HepG2 (cell line): ENCODE results near the gene BCAS3. TPM values are rescaled to one million over a fixed set of nuclear protein-coding genes. Genes with fewer than 3 reads are reported as not detected.
A peak's percentile ranks its signal among the peaks of the same experiment; 100 is the strongest.

ENCODE experiments used
- ATF7-NPFF ChIP-seq: sonication (generic); formaldehyde crosslinking; IDR thresholded peaks from 2 replicates; pipeline ENCODE4 v1.8.1; 2023; ENCODE audit warnings: mild to moderate bottlenecking, low read depth, missing genetic modification reagents, moderate library complexity
- CREB1 ChIP-seq, 2 experiments: fragments of 450-650 bp in 1 of 2; IDR thresholded peaks; 2 replicates each; pipeline ENCODE4 v1.6.1; 2016 to 2017; ENCODE audit warnings: control low read depth in 1 of 2, mild to moderate bottlenecking in 1 of 2, missing compliant biosample characterization in 1 of 2, missing genetic modification characterization in 1 of 2
- FOXA1 ChIP-seq, 2 experiments: fragments of 450-650 bp in 1 of 2; sonication (generic) in 1 of 2; formaldehyde crosslinking in 1 of 2; IDR thresholded peaks; 2 replicates each; pipeline versions ENCODE4 v1.4.0 to v1.6.1; 2016 to 2020; ENCODE audit warnings: missing genetic modification reagents in 1 of 2
- GZF1 ChIP-seq: sonication (generic); formaldehyde crosslinking; IDR thresholded peaks from 2 replicates; pipeline ENCODE4 v1.5.1; 2020; ENCODE audit warnings: mild to moderate bottlenecking, missing genetic modification reagents
- HOXA5 ChIP-seq: sonication (generic); formaldehyde crosslinking; IDR thresholded peaks from 2 replicates; pipeline ENCODE4 v1.4.0; 2020; ENCODE audit warnings: missing genetic modification reagents
- ZBTB3 ChIP-seq: sonication (generic); formaldehyde crosslinking; IDR thresholded peaks from 2 replicates; pipeline ENCODE4 v1.4.0; 2020; ENCODE audit warnings: low read depth, mild to moderate bottlenecking, moderate library complexity, missing genetic modification reagents, borderline replicate concordance
- ZFP36 ChIP-seq: fragments of 150-350 bp; IDR thresholded peaks from 2 replicates; pipeline ENCODE4 v1.6.1; 2018; ENCODE audit warnings: borderline replicate concordance, low read length, low read depth; ENCODE audit not compliant: partially characterized antibody
- ZKSCAN5 ChIP-seq: sonication (generic); formaldehyde crosslinking; IDR thresholded peaks from 2 replicates; pipeline ENCODE4 v1.5.1; 2020; ENCODE audit warnings: mild to moderate bottlenecking, missing genetic modification reagents
- ZNF10 ChIP-seq: sonication (generic); formaldehyde crosslinking; IDR thresholded peaks from 2 replicates; pipeline ENCODE4 v1.4.0; 2020; ENCODE audit warnings: mild to moderate bottlenecking, low read depth, missing genetic modification reagents, borderline replicate concordance
- ZNF34 ChIP-seq: sonication (generic); formaldehyde crosslinking; IDR thresholded peaks from 2 replicates; pipeline ENCODE4 v1.4.0; 2020; ENCODE audit warnings: mild to moderate bottlenecking, missing genetic modification reagents, borderline replicate concordance
- polyA plus RNA-seq, 8 experiments: library from polyadenylated mRNA; depleted of rRNA in 3 of 8; stranded (reverse) in 7 of 8; unstranded in 1 of 8; fragments of >200 nt; fragmentation: Illumina TruSeq in 4 of 8; extraction: Trizol in 4 of 8; gene quantifications; 2 replicates each; pipeline versions ENCODE4 v1.2.1 to v1.2.3, GENCODE V29; 2011 to 2016; ENCODE audit warnings: low read depth in 4 of 8, missing spikeins in 1 of 8, mixed read lengths in 1 of 8; ENCODE audit not compliant: insufficient read depth in 1 of 8
- total RNA-seq, 5 experiments: library from RNA; depleted of rRNA; stranded (reverse); fragments of >200 nt; fragmentation: Illumina TruSeq; extraction: Trizol; gene quantifications; 2 replicates each; pipeline ENCODE4 v1.2.3, GENCODE V29; 2016; ENCODE audit warnings: low read depth in 1 of 5
- TF ChIP-seq, protein P1 (sequence below): sonication (generic); formaldehyde crosslinking; IDR thresholded peaks from 2 replicates; pipeline ENCODE4 v1.4.0; 2020; ENCODE audit warnings: missing genetic modification reagents
- TF ChIP-seq, protein P2 (sequence below): sonication (generic); formaldehyde crosslinking; IDR thresholded peaks from 2 replicates; pipeline ENCODE4 v1.5.0; 2020; ENCODE audit warnings: mild to moderate bottlenecking, missing genetic modification reagents
- TF ChIP-seq, protein P3 (sequence below): sonication (generic); formaldehyde crosslinking; IDR thresholded peaks from 2 replicates; pipeline ENCODE4 v1.8.1; 2023; ENCODE audit warnings: missing genetic modification reagents, inconsistent platforms, borderline replicate concordance
- TF ChIP-seq, protein P4 (sequence below): sonication (generic); formaldehyde crosslinking; IDR thresholded peaks from 2 replicates; pipeline ENCODE4 v1.5.0; 2020; ENCODE audit warnings: missing genetic modification reagents
- TF ChIP-seq, protein P5 (sequence below): sonication (generic); formaldehyde crosslinking; IDR thresholded peaks from 2 replicates; pipeline ENCODE4 v1.5.0; 2020; ENCODE audit warnings: mild to moderate bottlenecking, missing genetic modification reagents

The BCAS3 gene
- total and polyA plus RNA-seq, 2 of the 13 experiments (the other 11 are each of a cell fraction or from before 2014, with no cell fraction given), result 10.7 to 11.2 TPM

DNA sequence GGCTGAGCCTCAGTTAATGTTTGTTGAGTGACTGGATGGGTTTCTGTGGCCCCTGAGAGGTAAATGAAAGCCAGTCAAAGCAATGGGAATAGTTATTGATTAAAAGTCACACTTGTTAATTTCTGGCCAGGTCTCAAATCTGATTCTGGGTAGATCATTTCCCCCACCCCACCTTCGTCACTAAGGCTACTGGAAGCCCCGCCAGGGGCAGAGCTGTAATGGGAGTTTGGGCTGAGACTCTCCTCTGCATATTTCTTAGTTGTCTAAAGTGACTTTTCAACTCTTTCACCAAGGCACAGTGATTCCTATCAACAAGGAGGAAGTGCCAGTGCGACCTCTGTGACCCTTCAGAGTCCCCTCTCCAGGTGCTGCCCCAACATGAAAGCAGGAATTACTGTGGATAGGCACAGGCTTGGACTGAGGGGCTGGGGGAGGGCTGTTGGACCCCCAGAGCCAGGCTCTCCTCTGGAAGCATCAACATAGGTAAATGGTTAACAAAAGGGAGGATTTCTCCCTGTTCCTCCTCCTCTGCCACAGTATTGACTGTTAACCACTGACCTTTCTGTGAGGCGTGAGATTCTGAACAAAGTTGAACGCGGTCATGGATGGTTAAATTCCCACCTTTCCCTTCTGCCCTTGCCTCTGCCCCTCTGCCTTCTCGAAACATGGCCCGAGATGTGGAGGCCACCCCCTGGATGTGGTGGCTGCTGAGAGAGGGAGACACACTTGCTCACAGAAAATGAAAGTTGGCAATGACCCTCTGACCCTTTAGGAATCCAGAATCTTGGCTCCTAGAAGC lies 701.2 kb downstream of the BCAS3 start (continued):
- TF ChIP-seq CREB1 (IDR thresholded peaks at IDR 0.05), result no peak
- TF ChIP-seq CREB1 (CRISPR knock-in tag; IDR thresholded peaks at IDR 0.05), result no peak
- TF ChIP-seq, protein P1, sequence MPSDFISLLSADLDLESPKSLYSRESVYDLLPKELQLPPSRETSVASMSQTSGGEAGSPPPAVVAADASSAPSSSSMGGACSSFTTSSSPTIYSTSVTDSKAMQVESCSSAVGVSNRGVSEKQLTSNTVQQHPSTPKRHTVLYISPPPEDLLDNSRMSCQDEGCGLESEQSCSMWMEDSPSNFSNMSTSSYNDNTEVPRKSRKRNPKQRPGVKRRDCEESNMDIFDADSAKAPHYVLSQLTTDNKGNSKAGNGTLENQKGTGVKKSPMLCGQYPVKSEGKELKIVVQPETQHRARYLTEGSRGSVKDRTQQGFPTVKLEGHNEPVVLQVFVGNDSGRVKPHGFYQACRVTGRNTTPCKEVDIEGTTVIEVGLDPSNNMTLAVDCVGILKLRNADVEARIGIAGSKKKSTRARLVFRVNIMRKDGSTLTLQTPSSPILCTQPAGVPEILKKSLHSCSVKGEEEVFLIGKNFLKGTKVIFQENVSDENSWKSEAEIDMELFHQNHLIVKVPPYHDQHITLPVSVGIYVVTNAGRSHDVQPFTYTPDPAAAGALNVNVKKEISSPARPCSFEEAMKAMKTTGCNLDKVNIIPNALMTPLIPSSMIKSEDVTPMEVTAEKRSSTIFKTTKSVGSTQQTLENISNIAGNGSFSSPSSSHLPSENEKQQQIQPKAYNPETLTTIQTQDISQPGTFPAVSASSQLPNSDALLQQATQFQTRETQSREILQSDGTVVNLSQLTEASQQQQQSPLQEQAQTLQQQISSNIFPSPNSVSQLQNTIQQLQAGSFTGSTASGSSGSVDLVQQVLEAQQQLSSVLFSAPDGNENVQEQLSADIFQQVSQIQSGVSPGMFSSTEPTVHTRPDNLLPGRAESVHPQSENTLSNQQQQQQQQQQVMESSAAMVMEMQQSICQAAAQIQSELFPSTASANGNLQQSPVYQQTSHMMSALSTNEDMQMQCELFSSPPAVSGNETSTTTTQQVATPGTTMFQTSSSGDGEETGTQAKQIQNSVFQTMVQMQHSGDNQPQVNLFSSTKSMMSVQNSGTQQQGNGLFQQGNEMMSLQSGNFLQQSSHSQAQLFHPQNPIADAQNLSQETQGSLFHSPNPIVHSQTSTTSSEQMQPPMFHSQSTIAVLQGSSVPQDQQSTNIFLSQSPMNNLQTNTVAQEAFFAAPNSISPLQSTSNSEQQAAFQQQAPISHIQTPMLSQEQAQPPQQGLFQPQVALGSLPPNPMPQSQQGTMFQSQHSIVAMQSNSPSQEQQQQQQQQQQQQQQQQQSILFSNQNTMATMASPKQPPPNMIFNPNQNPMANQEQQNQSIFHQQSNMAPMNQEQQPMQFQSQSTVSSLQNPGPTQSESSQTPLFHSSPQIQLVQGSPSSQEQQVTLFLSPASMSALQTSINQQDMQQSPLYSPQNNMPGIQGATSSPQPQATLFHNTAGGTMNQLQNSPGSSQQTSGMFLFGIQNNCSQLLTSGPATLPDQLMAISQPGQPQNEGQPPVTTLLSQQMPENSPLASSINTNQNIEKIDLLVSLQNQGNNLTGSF (CRISPR knock-in tag), result no peak
- TF ChIP-seq, protein P2, sequence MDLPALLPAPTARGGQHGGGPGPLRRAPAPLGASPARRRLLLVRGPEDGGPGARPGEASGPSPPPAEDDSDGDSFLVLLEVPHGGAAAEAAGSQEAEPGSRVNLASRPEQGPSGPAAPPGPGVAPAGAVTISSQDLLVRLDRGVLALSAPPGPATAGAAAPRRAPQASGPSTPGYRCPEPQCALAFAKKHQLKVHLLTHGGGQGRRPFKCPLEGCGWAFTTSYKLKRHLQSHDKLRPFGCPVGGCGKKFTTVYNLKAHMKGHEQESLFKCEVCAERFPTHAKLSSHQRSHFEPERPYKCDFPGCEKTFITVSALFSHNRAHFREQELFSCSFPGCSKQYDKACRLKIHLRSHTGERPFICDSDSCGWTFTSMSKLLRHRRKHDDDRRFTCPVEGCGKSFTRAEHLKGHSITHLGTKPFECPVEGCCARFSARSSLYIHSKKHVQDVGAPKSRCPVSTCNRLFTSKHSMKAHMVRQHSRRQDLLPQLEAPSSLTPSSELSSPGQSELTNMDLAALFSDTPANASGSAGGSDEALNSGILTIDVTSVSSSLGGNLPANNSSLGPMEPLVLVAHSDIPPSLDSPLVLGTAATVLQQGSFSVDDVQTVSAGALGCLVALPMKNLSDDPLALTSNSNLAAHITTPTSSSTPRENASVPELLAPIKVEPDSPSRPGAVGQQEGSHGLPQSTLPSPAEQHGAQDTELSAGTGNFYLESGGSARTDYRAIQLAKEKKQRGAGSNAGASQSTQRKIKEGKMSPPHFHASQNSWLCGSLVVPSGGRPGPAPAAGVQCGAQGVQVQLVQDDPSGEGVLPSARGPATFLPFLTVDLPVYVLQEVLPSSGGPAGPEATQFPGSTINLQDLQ (CRISPR knock-in tag), result no peak
- TF ChIP-seq ZNF34 (CRISPR knock-in tag), result no peak
- TF ChIP-seq FOXA1 (IDR thresholded peaks at IDR 0.05), result no peak
- 0 out of 2 replicates have a peak, but pooled peaks have one; percentile 20 for TF ChIP-seq FOXA1 (CRISPR knock-in tag; IDR thresholded peaks at IDR 0.05)
- TF ChIP-seq ZNF10 (CRISPR knock-in tag), result no peak
- TF ChIP-seq ATF7-NPFF (CRISPR knock-in tag), result no peak
- no peak for TF ChIP-seq ZFP36
- TF ChIP-seq GZF1 (CRISPR knock-in tag), result no peak
- no peak for TF ChIP-seq ZBTB3 (CRISPR knock-in tag)
- TF ChIP-seq, protein P3, sequence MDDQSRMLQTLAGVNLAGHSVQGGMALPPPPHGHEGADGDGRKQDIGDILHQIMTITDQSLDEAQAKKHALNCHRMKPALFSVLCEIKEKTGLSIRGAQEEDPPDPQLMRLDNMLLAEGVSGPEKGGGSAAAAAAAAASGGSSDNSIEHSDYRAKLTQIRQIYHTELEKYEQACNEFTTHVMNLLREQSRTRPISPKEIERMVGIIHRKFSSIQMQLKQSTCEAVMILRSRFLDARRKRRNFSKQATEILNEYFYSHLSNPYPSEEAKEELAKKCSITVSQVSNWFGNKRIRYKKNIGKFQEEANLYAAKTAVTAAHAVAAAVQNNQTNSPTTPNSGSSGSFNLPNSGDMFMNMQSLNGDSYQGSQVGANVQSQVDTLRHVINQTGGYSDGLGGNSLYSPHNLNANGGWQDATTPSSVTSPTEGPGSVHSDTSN, result no peak
- TF ChIP-seq, protein P4, sequence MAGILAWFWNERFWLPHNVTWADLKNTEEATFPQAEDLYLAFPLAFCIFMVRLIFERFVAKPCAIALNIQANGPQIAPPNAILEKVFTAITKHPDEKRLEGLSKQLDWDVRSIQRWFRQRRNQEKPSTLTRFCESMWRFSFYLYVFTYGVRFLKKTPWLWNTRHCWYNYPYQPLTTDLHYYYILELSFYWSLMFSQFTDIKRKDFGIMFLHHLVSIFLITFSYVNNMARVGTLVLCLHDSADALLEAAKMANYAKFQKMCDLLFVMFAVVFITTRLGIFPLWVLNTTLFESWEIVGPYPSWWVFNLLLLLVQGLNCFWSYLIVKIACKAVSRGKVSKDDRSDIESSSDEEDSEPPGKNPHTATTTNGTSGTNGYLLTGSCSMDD (CRISPR knock-in tag), result no peak
- TF ChIP-seq HOXA5 (CRISPR knock-in tag), result no peak
- TF ChIP-seq, protein P5, sequence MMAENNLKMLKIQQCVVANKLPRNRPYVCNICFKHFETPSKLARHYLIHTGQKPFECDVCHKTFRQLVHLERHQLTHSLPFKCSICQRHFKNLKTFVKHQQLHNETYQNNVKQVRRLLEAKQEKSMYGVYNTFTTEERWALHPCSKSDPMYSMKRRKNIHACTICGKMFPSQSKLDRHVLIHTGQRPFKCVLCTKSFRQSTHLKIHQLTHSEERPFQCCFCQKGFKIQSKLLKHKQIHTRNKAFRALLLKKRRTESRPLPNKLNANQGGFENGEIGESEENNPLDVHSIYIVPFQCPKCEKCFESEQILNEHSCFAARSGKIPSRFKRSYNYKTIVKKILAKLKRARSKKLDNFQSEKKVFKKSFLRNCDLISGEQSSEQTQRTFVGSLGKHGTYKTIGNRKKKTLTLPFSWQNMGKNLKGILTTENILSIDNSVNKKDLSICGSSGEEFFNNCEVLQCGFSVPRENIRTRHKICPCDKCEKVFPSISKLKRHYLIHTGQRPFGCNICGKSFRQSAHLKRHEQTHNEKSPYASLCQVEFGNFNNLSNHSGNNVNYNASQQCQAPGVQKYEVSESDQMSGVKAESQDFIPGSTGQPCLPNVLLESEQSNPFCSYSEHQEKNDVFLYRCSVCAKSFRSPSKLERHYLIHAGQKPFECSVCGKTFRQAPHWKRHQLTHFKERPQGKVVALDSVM (CRISPR knock-in tag), result no peak
- TF ChIP-seq ZKSCAN5 (CRISPR knock-in tag), result no peak
